CD4-positive, alpha-beta T cell treated with Interleukin-21 for 1 hour (primary cell): Measurements from ENCODE around the gene TMOD1.
"Not testable (repeated sequence)": the region's sequence is repeated elsewhere in the genome, so short reads cannot be mapped to it uniquely, and the experiment has no call there.

ENCODE experiments used
- DNase-seq: peaks from one replicate; pipeline ENCODE4 v3.0.0-alpha.2; 2020

Gene TMOD1

GRCh38 chr9:97501177-97501971, at the start of gene TMOD1:
TMOD1 (plus strand) TSS chr9:97501666; CDS start chr9:97524189, 22,523 bp downstream.
- DNase-seq, result peak; percentile 31

DNA sequence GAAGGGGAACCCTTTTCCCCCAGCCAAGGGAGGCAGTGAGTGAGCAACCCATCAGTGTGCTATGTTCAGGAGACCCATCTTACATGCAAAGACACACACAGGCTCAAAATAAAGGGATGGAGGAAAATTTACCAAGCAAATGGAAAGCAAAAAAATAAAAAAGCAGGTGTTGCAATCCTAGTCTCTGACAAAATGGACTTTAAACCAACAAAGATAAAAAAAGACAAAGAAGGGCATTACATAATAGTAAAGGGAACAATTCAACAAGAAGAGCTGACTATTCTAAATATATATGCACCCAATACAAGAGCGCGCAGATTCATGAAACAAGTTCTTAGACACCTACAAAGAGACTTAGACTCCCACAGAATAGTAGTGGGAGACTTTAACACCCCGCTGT, 47.9 kb upstream of the TMOD1 start:
- DNase-seq, result not testable (repeated sequence)

DNA sequence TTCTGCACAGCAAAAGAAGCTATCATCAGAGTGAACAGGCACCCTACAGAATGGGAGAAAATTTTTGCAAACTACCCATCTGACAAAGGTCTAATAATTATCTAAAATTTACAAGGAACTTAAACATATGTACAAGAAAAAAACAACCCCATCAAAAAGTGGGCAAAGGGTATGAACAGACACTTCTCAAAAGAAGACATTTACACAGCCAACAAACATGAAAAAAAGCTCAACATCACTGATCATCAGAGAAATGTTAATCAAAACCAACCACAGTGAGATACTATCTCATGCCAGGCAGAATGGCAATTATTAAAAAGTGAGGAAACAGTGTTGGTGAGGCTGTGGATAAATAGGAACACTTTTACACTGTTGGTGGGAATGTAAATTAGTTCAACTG, 44.6 kb upstream of the TMOD1 start:
- not testable (repeated sequence) for DNase-seq

DNA sequence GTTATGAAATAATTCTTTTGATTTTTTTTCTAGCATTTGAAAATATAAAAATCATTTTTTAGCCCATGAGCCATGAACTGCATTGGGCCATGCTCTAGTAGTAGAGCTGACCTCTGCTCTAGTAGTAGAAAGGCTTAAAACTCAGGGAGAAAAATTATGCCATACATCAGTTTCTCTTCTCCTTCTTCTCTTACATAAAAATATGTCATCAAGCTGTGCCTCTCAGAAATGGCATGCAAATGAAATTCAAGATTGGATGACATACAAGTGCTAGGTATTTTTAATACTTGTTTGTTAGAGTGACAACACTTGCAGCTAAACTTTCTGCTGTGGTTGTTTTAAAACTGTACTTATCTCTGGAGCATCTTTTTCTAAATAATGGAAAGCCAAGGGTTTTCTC, 42.1 kb upstream of the TMOD1 start:
- DNase-seq, result no peak

DNA sequence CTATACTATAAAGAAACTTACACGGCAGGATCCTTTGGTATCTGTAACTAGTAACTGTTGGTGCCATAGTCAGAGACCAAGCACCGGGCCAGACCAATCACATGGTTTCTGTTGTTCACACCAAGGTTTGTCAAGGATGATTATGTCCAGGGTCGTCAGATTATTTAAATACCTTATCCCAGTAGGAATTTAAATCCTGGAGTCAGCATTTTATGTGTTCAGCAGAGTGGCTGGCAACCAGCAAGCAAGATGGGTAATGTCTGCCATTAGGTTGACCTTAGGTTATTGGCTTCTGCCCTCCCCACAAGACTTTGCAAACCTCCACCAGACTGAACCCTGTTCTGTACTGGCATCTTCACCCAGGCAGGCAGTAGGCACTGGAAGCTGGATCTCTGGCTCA, 39.3 kb upstream of the TMOD1 start:
- DNase-seq, result no peak

- no peak for DNase-seq
These were observed 38.6 kb upstream of the TMOD1 start for GRCh38 chr9:97462914-97463313.

- peak; percentile 26 for DNase-seq
These were observed 32.6 kb upstream of the TMOD1 start for GRCh38 chr9:97468658-97469448.

DNA sequence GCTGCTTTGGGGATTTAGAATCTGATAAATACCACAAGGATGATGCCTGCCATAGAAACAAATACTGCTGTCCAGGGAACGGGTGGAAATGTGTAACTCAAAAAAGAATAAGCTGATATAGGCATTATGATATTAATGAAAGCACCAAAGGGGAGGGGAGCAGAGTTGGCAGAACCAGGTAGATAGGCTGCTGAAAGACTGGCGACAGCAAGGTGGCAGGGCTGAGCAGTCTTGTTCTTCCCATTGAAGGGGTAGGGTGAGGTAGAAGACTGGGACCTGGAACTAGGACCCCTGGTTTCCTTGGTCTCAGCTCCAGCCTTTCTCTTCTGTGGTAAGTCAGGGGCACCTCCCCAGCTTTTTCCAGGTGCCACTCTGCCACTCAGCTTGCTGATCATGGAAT, 31.4 kb upstream of the TMOD1 start:
- DNase-seq, result no peak

DNA sequence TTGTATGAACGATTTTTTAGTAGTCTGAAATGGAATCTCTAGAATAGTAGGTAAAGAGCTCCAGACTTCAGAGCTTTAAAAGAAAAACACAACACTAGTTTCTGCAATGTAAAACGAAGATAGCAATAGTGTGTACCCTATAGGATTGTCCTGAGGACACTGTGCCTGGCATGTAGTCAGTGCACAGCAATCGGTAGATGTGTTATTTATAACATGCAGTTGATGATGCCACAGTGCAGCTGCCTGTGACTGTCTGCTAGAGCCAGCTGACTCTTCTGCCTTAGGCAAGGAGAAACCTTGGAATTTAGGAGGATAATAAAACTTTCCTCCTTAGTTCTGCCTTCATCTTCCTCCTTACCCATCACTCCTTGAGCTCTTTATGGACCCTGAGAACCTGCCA, 27.7 kb upstream of the TMOD1 start:
- no peak for DNase-seq

DNA sequence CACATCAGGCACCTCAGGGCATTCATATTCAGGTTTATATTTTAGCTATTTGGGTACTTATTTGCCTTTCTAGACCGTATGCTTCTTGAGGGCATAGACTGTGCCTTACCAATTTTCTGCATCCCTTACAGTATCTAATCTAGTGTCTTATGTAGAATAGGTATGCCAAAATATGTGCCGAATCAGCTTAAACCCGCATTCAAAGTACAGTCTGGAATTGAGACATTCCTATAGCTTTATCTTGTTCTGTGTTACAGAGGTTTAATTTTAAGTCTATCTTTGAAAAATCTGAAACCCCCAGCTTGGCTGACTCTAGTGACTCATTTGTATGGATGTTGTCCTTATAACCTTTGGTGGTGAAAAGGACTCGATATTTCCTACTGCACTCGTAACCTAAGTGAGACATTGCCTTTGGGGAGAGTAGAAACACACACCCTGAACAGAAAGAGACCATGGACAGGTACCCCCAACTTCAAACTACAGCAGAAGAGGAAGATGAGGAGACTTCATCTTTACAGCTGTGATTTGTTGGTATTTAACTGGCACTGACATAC, 27.0 kb upstream of the TMOD1 start:
- DNase-seq, result no peak

GRCh38 chr9:97475059-97475458, 26.4 kb upstream of the TMOD1 start:
- no peak for DNase-seq

DNA sequence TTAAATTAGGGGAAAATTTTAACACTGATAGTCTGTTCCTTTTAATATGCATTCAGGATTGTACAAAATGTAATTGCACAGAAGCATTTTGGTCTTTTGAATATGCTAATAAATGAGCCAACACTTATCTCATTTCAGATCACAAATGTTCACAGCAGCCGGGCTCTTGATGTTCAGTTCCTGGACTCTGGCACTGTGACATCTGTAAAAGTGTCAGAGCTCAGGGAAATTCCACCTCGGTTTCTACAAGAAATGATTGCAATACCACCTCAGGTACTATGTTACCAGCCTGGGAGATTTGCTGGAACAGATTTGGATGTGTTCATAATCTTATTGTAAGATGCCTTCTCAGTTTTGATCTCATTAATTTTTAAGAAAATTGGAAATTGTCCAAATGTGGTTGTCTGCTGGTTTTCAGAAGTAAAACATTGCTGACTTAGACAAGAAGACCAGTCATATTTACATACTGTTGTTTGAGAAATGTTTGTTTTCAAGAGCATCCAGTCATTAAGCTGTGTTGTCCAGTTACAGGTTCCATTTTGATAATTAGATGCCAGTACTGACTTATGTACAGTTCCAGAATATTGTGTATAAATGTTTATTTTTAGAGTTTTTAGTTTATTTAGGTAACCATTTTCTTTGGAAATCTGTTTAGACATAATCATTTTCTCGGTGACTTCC, 23.0 kb upstream of the TMOD1 start:
- no peak for DNase-seq

DNA sequence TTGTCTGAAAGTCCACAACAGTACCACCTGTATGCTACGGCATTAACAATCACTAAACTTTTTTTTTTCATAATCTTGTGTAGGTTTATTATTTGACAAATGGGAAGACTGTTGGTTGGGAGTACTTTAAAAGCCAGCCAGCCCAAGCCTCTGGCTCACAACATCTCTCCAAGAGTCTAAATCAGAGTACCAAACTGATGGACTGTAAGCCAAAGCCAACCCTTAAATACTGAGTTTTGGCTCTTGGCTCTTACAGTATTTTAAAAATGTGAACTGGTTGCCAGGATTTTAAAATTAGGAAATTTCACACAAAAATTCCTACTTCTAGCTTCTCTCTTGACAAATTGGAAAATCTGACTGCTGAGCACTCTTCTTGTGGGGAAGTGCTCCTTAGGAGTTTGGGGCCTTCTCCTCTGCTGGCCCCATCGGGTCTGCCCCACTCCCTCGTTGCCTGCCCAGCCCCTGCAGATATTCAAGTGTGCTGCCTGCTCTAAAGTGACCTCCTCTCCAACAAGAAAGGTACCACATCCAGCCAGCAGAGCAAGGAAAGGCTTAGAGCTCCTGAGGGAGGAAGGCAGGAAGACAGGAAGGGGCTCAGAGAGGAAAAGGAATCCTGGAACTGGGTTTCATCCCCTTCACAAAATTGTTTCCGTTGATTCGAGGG, 21.8 kb upstream of the TMOD1 start:
- DNase-seq, result no peak

DNA sequence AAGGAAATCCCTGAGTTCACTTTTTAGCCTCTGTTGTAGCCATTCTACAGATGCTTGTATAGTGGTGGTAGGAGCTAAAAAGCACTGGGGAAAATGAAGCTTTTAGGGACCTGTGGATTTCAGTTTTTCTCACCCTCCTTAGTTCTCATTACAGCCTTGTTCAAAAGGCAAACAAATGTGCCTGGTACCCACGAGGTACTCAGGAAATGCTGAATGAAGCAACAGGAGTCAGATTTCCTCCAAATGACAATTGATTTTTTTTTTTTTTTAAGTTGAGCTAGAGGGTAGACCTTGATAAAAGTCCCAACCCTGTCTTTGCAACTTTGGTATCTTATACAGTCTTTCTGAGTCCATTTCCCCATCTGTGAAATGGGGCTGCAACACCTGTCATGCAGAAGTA, 21.3 kb upstream of the TMOD1 start:
- DNase-seq, result no peak

GRCh38 chr9:97480749-97481148, 20.7 kb upstream of the TMOD1 start:
- DNase-seq, result no peak

DNA sequence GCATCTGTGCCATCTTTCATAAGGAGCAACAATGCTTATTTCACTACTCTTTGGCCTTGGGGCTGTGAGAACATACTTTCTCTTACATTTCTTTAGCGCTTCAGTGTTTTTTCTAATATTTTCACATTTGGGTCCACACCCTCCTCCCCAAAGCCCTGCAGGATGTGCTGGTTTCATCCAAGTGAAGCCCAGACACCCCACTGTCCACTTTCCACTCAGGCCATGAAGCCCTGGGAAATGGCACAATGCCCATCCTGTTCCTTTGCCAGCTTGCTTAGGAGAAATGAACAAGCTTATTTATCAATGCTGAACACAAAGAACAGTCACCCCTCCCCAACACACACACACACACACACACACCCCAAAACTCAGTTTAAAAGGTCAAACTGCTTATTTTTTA, 17.3 kb upstream of the TMOD1 start:
- DNase-seq, result no peak

GRCh38 chr9:97487107-97487506, 14.4 kb upstream of the TMOD1 start:
- no peak for DNase-seq

- DNase-seq, result no peak
These were observed 13.6 kb upstream of the TMOD1 start for GRCh38 chr9:97487861-97488260.

GRCh38 chr9:97491216-97491999, 10.1 kb upstream of the TMOD1 start:
- no peak for DNase-seq

DNA sequence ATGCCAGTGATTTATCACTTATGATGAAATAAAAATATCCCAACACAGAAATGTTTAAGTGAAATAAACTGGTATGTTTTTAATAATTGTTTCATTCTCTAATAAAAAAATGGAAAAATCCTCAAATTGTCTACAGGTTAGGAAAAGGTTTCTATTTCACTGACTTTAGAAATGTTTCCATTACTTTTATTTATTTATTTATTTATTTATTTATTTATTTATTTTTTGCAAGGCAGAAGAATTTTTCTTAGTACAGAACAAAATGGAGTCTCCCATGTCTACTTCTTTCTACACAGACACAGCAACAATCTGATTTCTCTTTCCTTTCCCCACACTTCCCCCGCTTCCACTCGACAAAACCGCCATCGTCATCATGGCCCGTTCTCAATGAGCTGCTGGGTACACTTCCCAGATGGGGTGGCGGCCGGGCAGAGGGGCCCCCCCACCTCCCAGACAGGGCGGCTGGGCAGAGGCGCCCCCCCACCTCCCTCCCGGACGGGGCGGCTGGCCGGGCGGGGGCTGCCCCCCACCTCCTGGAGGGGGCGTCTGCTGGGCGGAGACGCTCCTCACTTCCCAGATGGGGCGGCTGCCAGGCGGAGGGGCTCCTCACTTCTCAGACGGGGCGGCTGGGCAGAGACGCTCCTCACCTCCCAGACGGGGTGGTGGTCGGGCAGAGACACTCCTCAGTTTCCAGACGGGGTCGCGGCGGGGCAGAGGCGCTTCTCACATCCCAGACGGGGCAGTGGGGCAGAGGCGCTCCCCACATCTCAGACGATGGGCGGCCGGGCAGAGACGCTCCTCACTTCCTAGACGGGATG, 3.7 kb upstream of the TMOD1 start:
- DNase-seq, result not testable (repeated sequence)

- DNase-seq, result not testable (repeated sequence)
These were observed 2.6 kb upstream of the TMOD1 start for GRCh38 chr9:97498846-97499245.
